ENCODE data around the gene CHCHD6.
A peak's percentile ranks its signal among the peaks of the same experiment; 100 is the strongest.

The CHCHD6 gene

GRCh38 chr3:126907557-126907956 is 203.5 kb downstream of the CHCHD6 start:
- no peak for DNase-seq

- DNase-seq = no peak
Measured at GRCh38 chr3:126908752-126909275, 204.8 kb downstream of the CHCHD6 start.

- DNase-seq = no peak
Measured at GRCh38 chr3:126910231-126910630, 206.2 kb downstream of the CHCHD6 start.

- no peak for DNase-seq
Measured at GRCh38 chr3:126911162-126912026, 207.4 kb downstream of the CHCHD6 start.

- no peak for DNase-seq
Measured at GRCh38 chr3:126912027-126912422, 208.0 kb downstream of the CHCHD6 start.

- no peak for DNase-seq
Measured at GRCh38 chr3:126912491-126913195, 208.6 kb downstream of the CHCHD6 start.

- no peak for DNase-seq
Measured at GRCh38 chr3:126913524-126913923, 209.5 kb downstream of the CHCHD6 start.

GRCh38 chr3:126914226-126914625 is 210.2 kb downstream of the CHCHD6 start:
- no peak for DNase-seq

GRCh38 chr3:126915015-126915414 is 211.0 kb downstream of the CHCHD6 start:
- DNase-seq = no peak

- DNase-seq = no peak
Measured at GRCh38 chr3:126916546-126916945, 212.5 kb downstream of the CHCHD6 start.

GRCh38 chr3:126917232-126917804 is 213.3 kb downstream of the CHCHD6 start:
- no peak for DNase-seq

GRCh38 chr3:126918355-126918821 is 214.3 kb downstream of the CHCHD6 start:
- DNase-seq = no peak

GRCh38 chr3:126921085-126921824 is 217.2 kb downstream of the CHCHD6 start:
- DNase-seq = no peak

- DNase-seq = no peak
Measured at GRCh38 chr3:126922466-126922865, 218.4 kb downstream of the CHCHD6 start.

GRCh38 chr3:126923423-126923822 is 219.4 kb downstream of the CHCHD6 start:
- no peak for DNase-seq

- no peak for DNase-seq
Measured at GRCh38 chr3:126923895-126924294, 219.9 kb downstream of the CHCHD6 start.

- no peak for DNase-seq
Measured at GRCh38 chr3:126924458-126924857, 220.4 kb downstream of the CHCHD6 start.

GRCh38 chr3:126925411-126926171 is 221.6 kb downstream of the CHCHD6 start:
- DNase-seq = no peak

GRCh38 chr3:126926684-126927400 is 222.8 kb downstream of the CHCHD6 start:
- DNase-seq = no peak

GRCh38 chr3:126927401-126927750 is 223.3 kb downstream of the CHCHD6 start:
- DNase-seq = peak; percentile 34

GRCh38 chr3:126927846-126928245 is 223.8 kb downstream of the CHCHD6 start:
- no peak for DNase-seq

Measured in NCI-H82 (cell line).